ENCODE results near the gene TMEM258.

Gene TMEM258

DNA sequence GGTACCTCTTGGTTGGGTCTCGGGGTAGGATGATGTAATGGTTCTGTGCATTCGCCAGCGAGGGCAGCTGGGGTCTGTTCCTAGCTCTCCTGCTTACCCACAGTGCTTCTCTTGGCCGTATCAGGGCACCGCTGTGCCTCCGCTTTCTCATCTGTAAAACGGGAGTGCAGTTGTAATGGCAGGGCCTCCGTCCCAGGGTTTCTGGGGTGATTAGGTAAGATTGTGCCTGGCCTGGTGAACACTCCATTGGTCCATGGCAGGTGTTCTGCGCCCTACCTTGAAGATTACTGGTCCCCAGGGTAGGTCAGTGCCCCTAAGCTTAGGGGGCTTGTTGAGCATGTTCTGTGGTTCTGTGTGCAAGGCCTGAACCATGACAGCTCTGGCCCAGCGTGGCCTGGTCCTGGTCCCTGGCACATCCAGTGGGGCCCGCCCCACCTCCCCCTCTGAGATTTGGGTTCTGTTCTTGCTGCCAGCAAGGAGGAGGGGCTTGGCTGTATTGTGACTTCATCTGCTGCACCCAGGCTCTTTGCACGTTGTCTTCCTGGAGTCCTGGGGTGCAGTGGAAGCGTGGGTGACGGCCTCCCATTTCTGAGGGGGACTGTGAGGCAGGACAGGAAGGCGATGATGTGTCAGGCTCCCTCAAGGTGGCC lies 35.1 kb downstream of the TMEM258 start:
- DNase-seq (ENCODE audit: low spot score) = no peak

GRCh38 chr11:61756452-61757212 lies 35.8 kb downstream of the TMEM258 start:
- peak; percentile 41 for DNase-seq (ENCODE audit: low spot score)

DNA sequence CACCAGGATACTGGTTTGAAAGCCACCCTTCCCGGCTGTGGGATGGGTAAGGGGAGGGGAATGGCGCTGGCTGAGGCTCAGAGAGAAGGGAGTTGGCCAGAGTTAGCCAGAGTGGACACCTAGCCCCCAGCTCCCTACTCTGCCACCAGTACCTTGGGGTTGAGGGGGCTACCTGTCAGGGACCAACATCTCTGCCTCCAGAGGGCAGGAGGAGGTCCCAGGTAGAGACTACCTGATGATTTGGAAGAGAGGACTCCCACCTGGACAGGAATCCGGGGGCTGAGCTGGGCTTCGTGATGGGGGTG lies 36.3 kb downstream of the TMEM258 start:
- DNase-seq (ENCODE audit: low spot score) = no peak

GRCh38 chr11:61754534-61755482 lies 37.6 kb downstream of the TMEM258 start:
- DNase-seq (ENCODE audit: low spot score) = no peak

GRCh38 chr11:61753672-61754071 lies 38.7 kb downstream of the TMEM258 start:
- DNase-seq (ENCODE audit: low spot score) = no peak

DNA sequence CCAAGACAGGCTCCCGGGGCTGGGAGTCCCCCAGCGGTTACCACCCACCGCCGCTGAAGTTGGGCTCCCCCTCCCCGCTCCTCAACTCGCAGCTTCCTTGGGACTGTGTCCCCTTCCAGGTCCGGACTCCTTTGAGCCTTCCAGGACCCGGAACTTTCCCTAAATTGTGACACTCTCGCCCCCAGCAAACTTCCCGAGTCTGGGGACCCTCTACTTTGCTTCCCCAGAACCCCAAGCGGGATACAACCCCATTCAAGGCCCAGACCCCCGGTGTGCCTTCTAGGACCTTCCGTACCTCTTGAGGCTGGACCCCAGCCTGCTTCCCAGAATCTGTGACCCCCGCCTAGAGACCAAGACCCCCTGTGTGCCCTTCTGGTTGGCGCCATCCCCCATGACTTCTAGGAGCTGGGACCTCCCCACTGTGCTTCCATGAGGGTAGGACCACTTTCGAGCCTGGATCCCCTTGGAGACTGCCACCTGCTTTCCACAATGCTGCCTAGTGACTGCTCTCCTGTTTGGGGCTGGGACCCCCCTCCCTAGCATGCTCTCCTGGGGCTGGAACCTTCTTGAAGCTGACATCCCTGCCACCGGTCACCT lies 39.4 kb downstream of the TMEM258 start:
- no peak for DNase-seq (ENCODE audit: low spot score)

GRCh38 chr11:61752117-61752924 lies 40.1 kb downstream of the TMEM258 start, which contains the start of gene MYRF:
Gene MYRF (plus strand): TSS chr11:61752636. CDS start chr11:61752745, 109 bp downstream.
- peak; percentile 41 for DNase-seq (ENCODE audit: low spot score)

GRCh38 chr11:61751384-61751783 lies 41.0 kb downstream of the TMEM258 start:
- DNase-seq (ENCODE audit: low spot score) = no peak

DNA sequence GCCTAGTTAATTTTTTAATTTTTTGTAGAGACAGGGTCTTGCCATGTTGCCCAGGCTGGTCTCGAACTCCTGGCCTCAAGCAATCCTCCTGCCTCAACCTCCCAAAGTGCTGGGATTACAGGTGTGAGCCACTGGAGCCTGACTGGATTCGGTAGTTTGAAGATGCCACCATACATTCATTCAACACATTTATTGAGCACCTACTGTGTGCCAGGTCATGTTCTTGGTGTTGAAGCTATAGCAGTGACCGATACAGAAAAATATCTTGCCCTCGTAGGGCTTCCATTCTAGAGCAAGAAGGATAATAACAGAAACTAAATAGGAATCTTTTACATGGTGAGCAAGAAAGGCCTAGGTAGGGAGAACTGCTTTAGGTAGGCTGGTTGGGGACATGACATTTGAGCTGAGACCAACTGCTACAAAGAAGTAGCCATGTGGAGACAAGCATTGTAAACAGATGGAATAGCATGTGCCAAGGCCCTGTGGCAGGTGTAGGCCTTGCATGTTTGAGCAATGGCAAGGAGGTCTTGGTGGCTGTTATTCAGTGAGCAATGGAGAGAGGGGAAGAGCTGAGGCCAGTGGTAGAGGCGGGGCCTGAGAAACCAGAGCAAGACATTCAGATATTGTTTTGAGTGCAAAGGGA lies 41.6 kb downstream of the TMEM258 start:
- no peak for DNase-seq (ENCODE audit: low spot score)

GRCh38 chr11:61749591-61750217 lies 42.7 kb downstream of the TMEM258 start:
- no peak for DNase-seq (ENCODE audit: low spot score)

DNA sequence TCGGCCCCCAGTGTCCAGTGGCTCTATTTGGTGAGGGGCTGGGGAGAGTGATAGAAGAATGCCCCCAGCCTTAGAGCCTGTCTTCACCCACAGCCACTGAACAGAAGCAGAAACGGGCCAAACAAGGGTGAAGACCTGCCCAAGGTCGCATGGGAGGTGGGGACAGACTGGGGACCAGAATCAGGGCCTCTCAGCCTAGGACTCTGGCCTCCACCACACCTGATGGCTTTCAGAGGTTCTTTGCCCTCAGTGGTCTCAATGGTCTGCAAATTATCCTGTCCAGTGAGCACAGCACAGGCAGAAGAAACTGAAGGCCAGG lies 44.5 kb downstream of the TMEM258 start:
- DNase-seq (ENCODE audit: low spot score) = no peak

- DNase-seq (ENCODE audit: low spot score) = peak; percentile 19
These were observed 45.0 kb downstream of the TMEM258 start for GRCh38 chr11:61747192-61747966.

DNA sequence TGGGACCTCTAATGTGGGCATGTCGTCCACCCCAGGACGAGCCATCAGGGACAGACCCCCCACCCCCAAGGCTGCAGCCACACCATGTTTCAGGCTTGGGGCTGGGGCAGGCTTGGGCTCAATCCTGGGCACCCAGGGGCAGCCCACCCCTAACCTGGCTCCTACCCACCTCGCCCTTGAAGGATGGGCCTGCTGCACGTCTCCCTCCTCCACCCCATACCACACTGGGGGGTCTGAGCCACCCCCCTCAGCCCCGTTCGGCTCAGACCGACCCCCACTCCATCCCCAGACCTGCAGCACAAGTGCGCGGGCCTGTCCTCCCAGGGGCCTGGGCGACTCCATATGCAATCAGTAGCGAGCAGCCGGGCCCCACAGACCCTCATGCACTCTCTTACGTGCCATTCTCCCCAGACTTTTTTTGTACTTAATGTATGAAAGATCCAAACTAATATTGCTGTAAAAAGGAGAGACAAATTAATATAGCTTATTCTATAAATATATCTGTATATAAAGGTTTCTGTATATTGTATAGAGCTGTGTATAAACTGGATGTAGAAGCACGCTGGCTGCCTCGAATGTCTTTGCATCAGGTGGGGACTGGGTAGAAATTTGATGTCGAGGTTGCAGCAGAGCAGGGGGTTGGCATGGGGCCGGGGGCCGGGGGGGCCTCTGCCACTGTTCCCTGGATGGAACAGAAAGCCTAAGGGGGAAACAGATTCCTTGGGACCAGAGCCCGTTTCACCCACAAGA lies 45.8 kb downstream of the TMEM258 start:
- DNase-seq (ENCODE audit: low spot score) = no peak

- no peak for DNase-seq (ENCODE audit: low spot score)
These were observed 46.5 kb downstream of the TMEM258 start for GRCh38 chr11:61745781-61746441.

DNA sequence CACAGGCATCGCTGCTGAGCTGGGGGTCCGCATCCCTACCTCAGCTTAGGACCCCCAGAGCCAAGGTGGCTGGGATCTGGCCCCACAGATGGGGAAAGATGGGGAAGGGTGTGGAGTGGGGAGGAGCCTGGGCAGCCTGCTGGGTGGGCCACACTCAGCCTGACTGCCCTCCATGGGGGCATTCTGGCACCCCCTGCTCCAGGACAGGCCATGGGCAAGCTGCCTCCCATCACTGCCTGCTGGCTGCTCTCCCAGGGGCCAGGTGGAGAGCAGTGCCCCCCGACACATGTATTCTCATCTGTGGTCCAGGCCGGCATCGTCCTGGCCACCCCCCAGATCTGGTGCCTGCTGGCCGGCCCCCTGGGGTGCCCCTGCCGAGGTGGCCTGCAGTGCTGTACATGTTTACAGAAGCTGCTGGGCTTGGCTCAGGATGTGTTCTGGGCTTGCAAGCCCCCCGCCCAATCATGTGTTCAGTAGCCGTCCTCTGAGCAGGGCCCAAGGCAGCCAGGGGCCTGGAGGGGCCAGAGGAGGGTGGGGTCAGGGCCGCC lies 47.7 kb downstream of the TMEM258 start:
- no peak for DNase-seq (ENCODE audit: low spot score)

DNA sequence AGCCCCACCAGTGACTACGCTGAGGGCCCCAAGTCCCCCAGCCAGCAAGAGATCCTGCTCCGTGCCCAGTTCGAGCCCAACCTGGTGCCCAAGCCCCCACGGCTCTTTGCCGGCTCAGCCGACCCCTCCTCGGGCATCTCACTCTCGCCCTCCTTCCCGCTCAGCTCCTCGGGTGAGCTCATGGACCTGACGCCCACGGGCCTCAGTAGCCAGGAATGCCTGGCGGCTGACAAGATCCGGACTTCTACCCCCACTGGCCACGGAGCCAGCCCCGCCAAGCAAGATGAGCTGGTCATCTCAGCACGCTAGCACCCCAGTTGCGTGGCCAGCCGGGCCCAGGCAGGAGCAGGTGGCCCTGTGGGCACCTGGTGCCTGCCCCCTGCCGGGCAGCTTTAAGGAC lies 48.2 kb downstream of the TMEM258 start:
- DNase-seq (ENCODE audit: low spot score) = no peak

DNA sequence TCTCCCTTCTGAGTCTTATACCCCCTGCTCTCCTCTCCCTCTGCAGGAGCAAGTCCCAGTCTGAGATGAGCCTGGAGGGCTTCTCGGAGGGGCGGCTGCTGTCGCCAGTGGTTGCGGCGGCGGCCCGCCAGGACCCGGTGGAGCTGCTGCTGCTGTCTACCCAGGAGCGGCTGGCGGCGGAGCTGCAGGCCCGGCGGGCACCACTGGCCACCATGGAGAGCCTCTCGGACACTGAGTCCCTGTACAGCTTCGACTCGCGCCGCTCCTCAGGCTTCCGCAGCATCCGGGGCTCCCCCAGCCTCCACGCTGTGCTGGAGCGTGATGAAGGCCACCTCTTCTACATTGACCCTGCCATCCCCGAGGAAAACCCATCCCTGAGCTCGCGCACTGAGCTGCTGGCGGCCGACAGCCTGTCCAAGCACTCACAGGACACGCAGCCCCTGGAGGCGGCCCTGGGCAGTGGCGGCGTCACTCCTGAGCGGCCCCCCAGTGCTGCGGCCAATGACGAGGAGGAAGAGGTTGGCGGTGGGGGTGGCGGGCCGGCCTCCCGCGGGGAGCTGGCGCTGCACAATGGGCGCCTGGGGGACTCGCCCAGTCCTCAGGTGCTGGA lies 48.8 kb downstream of the TMEM258 start:
- DNase-seq (ENCODE audit: low spot score) = no peak

DNA sequence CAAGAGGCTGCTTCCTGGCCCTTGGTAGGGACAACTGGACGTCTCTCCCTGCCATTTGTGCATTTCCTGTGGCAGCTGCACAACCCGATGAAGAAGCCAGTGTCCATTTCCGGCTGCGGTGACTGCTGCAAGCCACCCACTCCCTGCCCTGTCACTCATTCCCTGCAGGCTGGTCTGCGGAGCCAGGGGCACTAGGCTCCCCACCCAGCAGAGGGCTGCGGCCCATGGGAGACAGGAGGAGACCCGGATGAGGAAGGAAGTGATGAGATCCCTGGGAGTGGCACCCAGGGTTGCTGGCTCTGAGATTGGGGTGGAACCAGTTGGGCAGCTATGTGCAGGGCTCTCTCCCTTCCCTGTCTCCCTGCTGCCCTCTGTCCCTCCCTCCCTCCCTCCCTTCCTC lies 50.0 kb downstream of the TMEM258 start:
- DNase-seq (ENCODE audit: low spot score) = no peak

Measured in CD4-positive, alpha-beta T cell treated with Interleukin-6 at 100 ng/mL for 8 hours (primary cell).